Stimulated activated CD8-positive, alpha-beta memory T cell treated with anti-CD3 and anti-CD28 coated beads, Interleukin-12 subunit alpha, Interleukin-12 subunit beta, amount 100 ng/mL, for 24 hours (primary cell): ENCODE measurements around the gene AZGP1.
A peak's percentile ranks its signal among the peaks of the same experiment; 100 is the strongest.
"Not testable (repeated sequence)": the region's sequence is repeated elsewhere in the genome, so short reads cannot be mapped to it uniquely, and the experiment has no call there.

Experiments
- DNase-seq: peaks from one replicate; pipeline ENCODE4 v3.0.0-alpha.2; 2020; ENCODE audit errors: extremely low read depth

AZGP1 gene

GRCh38 chr7:99975782-99976521, at the start of gene AZGP1:
Gene AZGP1, minus strand, starts transcription at chr7:99976031. Its CDS starts 11 bp downstream, at chr7:99976020.
- no peak for DNase-seq

- DNase-seq = no peak
These were observed 48.3 kb upstream of the AZGP1 start for GRCh38 chr7:100024020-100024619.

- no peak for DNase-seq
These were observed 47.7 kb upstream of the AZGP1 start for GRCh38 chr7:100023526-100023925.

GRCh38 chr7:100022621-100023020, 46.8 kb upstream of the AZGP1 start:
- DNase-seq = no peak

- no peak for DNase-seq
These were observed 45.5 kb upstream of the AZGP1 start for GRCh38 chr7:100021297-100021696.

- DNase-seq = no peak
These were observed 44.1 kb upstream of the AZGP1 start for GRCh38 chr7:100019908-100020307.

- DNase-seq = no peak
These were observed 42.0 kb upstream of the AZGP1 start for GRCh38 chr7:100017875-100018274.

GRCh38 chr7:100017300-100017699, 41.5 kb upstream of the AZGP1 start:
- no peak for DNase-seq

GRCh38 chr7:100016215-100016901, 40.5 kb upstream of the AZGP1 start:
- no peak for DNase-seq

GRCh38 chr7:100015232-100016214, 39.7 kb upstream of the AZGP1 start, which contains the start of gene ZKSCAN1:
Gene ZKSCAN1, plus strand, starts transcription at chr7:100015596. Its CDS starts 7,911 bp downstream, at chr7:100023507.
- peak; percentile 61 for DNase-seq

GRCh38 chr7:100013328-100013676, 37.5 kb upstream of the AZGP1 start:
- DNase-seq = no peak

- not testable (repeated sequence) for DNase-seq
These were observed 36.8 kb upstream of the AZGP1 start for GRCh38 chr7:100012385-100013327.

GRCh38 chr7:100011516-100011915, 35.7 kb upstream of the AZGP1 start:
- no peak for DNase-seq

GRCh38 chr7:100010901-100011300, 35.1 kb upstream of the AZGP1 start:
- no peak for DNase-seq

- DNase-seq = not testable (repeated sequence)
These were observed 34.1 kb upstream of the AZGP1 start for GRCh38 chr7:100009952-100010351.

GRCh38 chr7:100008525-100008924, 32.7 kb upstream of the AZGP1 start:
- DNase-seq = no peak

- no peak for DNase-seq
These were observed 32.1 kb upstream of the AZGP1 start for GRCh38 chr7:100007887-100008286.

- DNase-seq = no peak
These were observed 28.2 kb upstream of the AZGP1 start for GRCh38 chr7:100003711-100004661.

- DNase-seq = no peak
These were observed 24.4 kb upstream of the AZGP1 start for GRCh38 chr7:100000239-100000638.
